Skeletal muscle tissue (tissue), 4 donors: ENCODE measurements around the gene MYO3A. TPM values are rescaled to one million over a fixed set of nuclear protein-coding genes. Genes with fewer than 3 reads are reported as not detected.
A peak's percentile ranks its signal among the peaks of the same experiment; 100 is the strongest.

Experiments
- H3K27ac ChIP-seq: one replicate; pipeline ENCODE4 v1.7.0; 2013; ENCODE audit warnings: mild to moderate bottlenecking, low read depth, low read length, inconsistent platforms
- H3K27me3 ChIP-seq, 3 donors: one replicate each; pipeline ENCODE4 v1.7.0; 2013; ENCODE audit warnings: low read length in 3 of 3; ENCODE audit not compliant: control insufficient read depth in 3 of 3, insufficient read depth in 3 of 3
- H3K36me3 ChIP-seq, 3 donors: one replicate each; pipeline ENCODE4 v1.7.0; 2013; ENCODE audit warnings: low read length in 3 of 3; ENCODE audit not compliant: control insufficient read depth in 3 of 3, insufficient read depth in 3 of 3
- H3K4me1 ChIP-seq, 3 donors: one replicate each; pipeline ENCODE4 v1.7.0; 2013; ENCODE audit warnings: low read length in 3 of 3, mild to moderate bottlenecking in 3 of 3; ENCODE audit not compliant: control insufficient read depth in 3 of 3, insufficient read depth in 3 of 3
- H3K4me3 ChIP-seq, 3 donors: one replicate each; pipeline ENCODE4 v1.7.0; 2013; ENCODE audit warnings: low read length in 3 of 3
- H3K9ac ChIP-seq, 3 donors: one replicate each; pipeline ENCODE4 v1.7.0; 2013; ENCODE audit warnings: low read length in 3 of 3, mild to moderate bottlenecking in 3 of 3, moderate library complexity in 2 of 3, low read depth in 1 of 3
- H3K9me3 ChIP-seq, 3 donors: one replicate each; pipeline ENCODE4 v1.7.0; 2013; ENCODE audit warnings: low read length in 3 of 3; ENCODE audit not compliant: control insufficient read depth in 3 of 3
- total RNA-seq: library from RNA; depleted of rRNA; stranded (reverse); fragments of >200 nt; gene quantifications from one replicate; pipeline ENCODE4 v1.2.3, GENCODE V29; 2014
- donor health status: Osteomylitis.

The MYO3A gene
- 1.0 TPM for total RNA-seq

- Histone ChIP-seq H3K4me1 (no peaks in the 10 kb centered on the region), H3K36me3 (no peaks in the 10 kb centered on the region), H3K4me3 (peak within 1 kb of the TSS; percentile 41 to 49 (median 49)), H3K27me3 (peaks cover 11 to 15% (median 15%) of the 10 kb centered on the region in 3 donors), H3K27ac (no peak within 1 kb of the TSS), H3K9ac (no peak within 1 kb of the TSS), H3K9me3 (no peaks in the 10 kb centered on the region)
These were observed at the start of gene MYO3A for GRCh38 chr10:25933653-25934608. TSS of gene MYO3A (plus strand) at chr10:25934229. CDS start at chr10:25952111, 17,882 bp downstream.

DNA sequence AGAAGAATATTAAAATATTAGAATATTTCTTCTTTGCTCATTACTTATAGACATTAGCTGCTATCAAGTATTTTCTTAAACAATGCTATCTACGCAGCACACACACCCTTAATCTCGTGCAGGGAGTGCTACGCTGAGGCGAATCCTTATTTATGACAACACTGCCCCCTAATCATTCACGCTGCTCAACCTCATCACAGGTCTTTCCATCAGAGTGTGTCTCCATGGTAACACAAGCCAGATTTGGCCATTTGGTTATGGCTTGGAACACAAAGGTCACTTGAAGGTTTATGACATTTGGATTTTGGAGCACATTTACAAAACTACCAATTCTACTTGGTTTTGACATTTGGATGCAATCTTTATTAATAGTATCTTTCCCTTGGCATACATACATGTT lies 45.4 kb upstream of the MYO3A start:
- Histone ChIP-seq H3K4me1 (no peaks in the 10 kb centered on the region), H3K9ac (no peak overlapping the region), H3K4me3 (no peak overlapping the region), H3K27ac (no peak overlapping the region), H3K27me3 (no peaks in the 10 kb centered on the region), H3K9me3 (peaks cover 0 to 2% (median 2%) of the 10 kb centered on the region in 3 donors), H3K36me3 (no peaks in the 10 kb centered on the region)

DNA sequence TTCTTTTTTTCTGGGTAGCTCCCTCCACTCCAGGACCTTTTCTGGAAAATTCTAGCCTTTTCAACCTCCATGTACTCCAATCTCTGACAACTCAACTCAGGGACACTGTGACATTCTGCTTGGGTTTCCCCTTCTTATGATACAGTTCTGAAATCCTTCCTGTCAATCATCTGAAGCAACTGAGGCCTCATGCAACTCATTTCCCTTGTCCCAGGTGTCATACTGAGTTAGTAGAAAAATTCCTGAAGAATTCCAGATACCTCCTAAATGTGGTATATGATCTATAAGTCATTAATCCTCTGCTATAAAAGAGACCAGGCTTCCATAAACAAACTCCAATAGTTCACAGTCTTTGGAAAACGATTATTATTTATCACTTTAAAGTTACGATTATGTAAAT lies 43.0 kb upstream of the MYO3A start:
- Histone ChIP-seq H3K27me3 (no peaks in the 10 kb centered on the region), H3K27ac (no peak overlapping the region), H3K36me3 (no peaks in the 10 kb centered on the region), H3K4me3 (no peak overlapping the region), H3K4me1 (no peaks in the 10 kb centered on the region), H3K9me3 (peaks cover 0 to 2% (median 2%) of the 10 kb centered on the region in 3 donors), H3K9ac (no peak overlapping the region)

DNA sequence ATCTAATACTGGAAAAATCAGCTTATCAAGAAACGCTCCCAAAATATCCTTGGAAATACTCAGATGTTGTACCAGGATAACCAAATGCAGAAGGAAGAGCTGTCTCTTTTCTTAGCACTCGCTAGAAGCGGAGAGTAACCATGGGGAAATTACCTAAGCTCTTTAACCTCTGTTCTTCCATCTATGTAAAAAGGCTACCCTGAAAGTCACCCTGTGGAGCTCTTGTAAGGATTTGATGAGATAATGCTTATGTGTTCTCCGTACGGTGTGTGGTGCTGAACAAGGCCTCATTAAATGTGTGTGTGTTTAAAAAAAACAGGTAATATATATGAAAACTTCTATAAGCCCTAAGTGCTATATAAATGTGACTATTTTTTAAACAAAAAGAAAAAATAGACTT lies 38.2 kb upstream of the MYO3A start:
- Histone ChIP-seq H3K4me3 (no peak overlapping the region), H3K9me3 (peaks cover 0 to 2% (median 2%) of the 10 kb centered on the region in 3 donors), H3K4me1 (no peaks in the 10 kb centered on the region), H3K36me3 (no peaks in the 10 kb centered on the region), H3K9ac (no peak overlapping the region), H3K27ac (no peak overlapping the region), H3K27me3 (no peaks in the 10 kb centered on the region)

- Histone ChIP-seq H3K36me3 (no peaks in the 10 kb centered on the region), H3K9ac (no peak overlapping the region), H3K27ac (no peak overlapping the region)
These were observed 37.6 kb upstream of the MYO3A start for GRCh38 chr10:25896421-25896820.

DNA sequence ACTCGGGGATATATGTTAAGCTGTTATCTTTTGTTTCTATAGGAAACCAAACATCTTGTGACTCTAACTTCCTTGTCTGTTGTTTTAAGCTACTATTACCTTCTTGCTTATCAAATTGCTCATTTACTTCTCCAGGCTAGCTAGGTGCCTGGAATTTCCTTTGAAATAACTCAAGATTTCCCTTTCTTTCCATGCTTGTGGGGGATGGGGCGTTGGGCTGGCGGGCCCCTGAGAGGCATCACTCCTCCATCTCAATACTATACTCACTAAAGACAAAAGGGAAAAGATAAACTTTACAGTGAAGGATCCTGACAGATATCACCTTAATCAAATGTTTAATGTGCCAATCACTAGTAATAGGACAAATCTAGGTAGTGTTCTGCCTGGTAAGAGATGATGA lies 34.7 kb upstream of the MYO3A start:
- H3K4me1 ChIP-seq, result no peaks in the 10 kb centered on the region
- no peak overlapping the region for H3K27ac ChIP-seq
- H3K9ac ChIP-seq, result no peak overlapping the region
- H3K9me3 ChIP-seq, result no peaks in the 10 kb centered on the region
- no peak overlapping the region for H3K4me3 ChIP-seq
- H3K27me3 ChIP-seq, result no peaks in the 10 kb centered on the region
- no peaks in the 10 kb centered on the region for H3K36me3 ChIP-seq

More at GRCh38 chr10:25896421-25896820, 37.6 kb upstream of the MYO3A start:
- Histone ChIP-seq H3K9me3 (peaks cover 0 to 2% (median 1%) of the 10 kb centered on the region in 3 donors), H3K4me3 (no peak overlapping the region), H3K4me1 (no peaks in the 10 kb centered on the region), H3K27me3 (no peaks in the 10 kb centered on the region)

DNA sequence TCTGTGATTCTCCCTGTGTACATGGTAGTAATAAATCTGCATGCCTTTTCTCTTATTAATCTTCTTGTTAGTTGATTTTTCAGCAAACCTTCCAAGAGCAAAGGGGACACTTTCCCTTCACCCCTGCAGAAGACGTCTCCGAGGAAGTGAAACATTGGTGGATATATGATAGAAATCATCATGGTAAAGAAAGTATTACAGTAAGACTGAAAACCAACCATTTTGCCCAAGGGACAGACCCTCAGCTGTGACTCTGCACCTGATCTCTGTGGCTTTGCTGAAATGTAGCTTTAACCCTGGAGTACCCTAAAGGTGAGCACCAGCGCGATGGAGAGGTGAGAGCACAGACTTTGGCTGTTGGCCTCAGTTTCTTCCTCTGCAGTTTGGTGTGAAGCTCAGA lies 32.8 kb upstream of the MYO3A start:
- H3K9me3 ChIP-seq, result no peaks in the 10 kb centered on the region
- no peak overlapping the region for H3K4me3 ChIP-seq
- no peak overlapping the region for H3K9ac ChIP-seq
- no peaks in the 10 kb centered on the region for H3K27me3 ChIP-seq
- no peak overlapping the region for H3K27ac ChIP-seq
- no peaks in the 10 kb centered on the region for H3K36me3 ChIP-seq
- H3K4me1 ChIP-seq, result no peaks in the 10 kb centered on the region

- Histone ChIP-seq H3K9me3 (no peaks in the 10 kb centered on the region), H3K27me3 (no peaks in the 10 kb centered on the region), H3K27ac (no peak overlapping the region), H3K4me3 (no peak overlapping the region), H3K9ac (no peak overlapping the region), H3K36me3 (no peaks in the 10 kb centered on the region), H3K4me1 (no peaks in the 10 kb centered on the region)
These were observed 32.0 kb upstream of the MYO3A start for GRCh38 chr10:25902002-25902401.

DNA sequence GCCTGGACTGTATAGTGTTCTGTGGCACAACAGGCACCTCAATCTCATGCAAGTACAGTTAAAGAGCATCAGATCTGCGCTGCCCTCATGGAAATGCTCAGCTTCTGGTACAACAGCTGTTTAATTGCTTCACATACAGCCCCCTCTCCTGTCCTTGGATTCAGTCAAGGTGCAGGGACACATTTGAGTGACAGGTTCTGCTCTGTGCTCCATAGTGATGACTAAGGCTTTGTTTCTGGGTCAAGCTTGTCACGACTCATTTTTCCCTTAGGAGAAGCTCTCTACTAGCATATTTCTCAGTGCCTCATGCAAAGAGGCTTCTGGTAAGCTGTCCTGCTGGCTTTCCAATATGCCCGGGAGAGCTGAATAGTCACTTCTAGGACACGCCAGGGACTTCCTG lies 26.8 kb upstream of the MYO3A start:
- Histone ChIP-seq H3K27me3 (no peaks in the 10 kb centered on the region), H3K9me3 (no peaks in the 10 kb centered on the region), H3K9ac (no peak overlapping the region), H3K4me1 (no peaks in the 10 kb centered on the region), H3K4me3 (no peak overlapping the region), H3K27ac (no peak overlapping the region), H3K36me3 (no peaks in the 10 kb centered on the region)

GRCh38 chr10:25912866-25913265 lies 21.2 kb upstream of the MYO3A start:
- Histone ChIP-seq H3K9ac (no peak overlapping the region), H3K4me1 (no peaks in the 10 kb centered on the region), H3K4me3 (no peak overlapping the region), H3K36me3 (no peaks in the 10 kb centered on the region), H3K27ac (no peak overlapping the region), H3K9me3 (no peaks in the 10 kb centered on the region), H3K27me3 (no peaks in the 10 kb centered on the region)
